Measurements from ENCODE around the gene GAGE12J. TPM values are rescaled to one million over a fixed set of nuclear protein-coding genes. Genes with fewer than 3 reads are reported as not detected.

Gene GAGE12J
- polyA plus RNA-seq, 1 donor (not counting 4 experiments of a cell fraction or from before 2014, with no cell fraction given) = not detected

- DNase-seq (ENCODE audit: low read depth, low spot score) (no peak), FAIRE-seq (no peak)
- no peak overlapping the region for H3K9ac ChIP-seq (ENCODE audit: control insufficient read depth, extremely low read depth, insufficient read depth, low read length)
- H3K9me1 ChIP-seq (ENCODE audit: control insufficient read depth, extremely low read depth, insufficient read depth, low read length) = no peaks in the 10 kb centered on the region
- H3K79me2 ChIP-seq (ENCODE audit: control insufficient read depth, insufficient read depth, low read length) = no peaks in the 10 kb centered on the region
- no peaks in the 10 kb centered on the region for H3K4me1 ChIP-seq (ENCODE audit: control insufficient read depth, extremely low read depth, insufficient read depth, low read length)
- H3K36me3 ChIP-seq (ENCODE audit: control insufficient read depth in 2 of 2, extremely low read depth in 1 of 2, insufficient read depth in 2 of 2, low read length in 2 of 2) = no peaks in the 10 kb centered on the region
- H3K4me3 ChIP-seq (ENCODE audit: control insufficient read depth in 2 of 3, extremely low read depth in 1 of 3, insufficient read depth in 2 of 3, low read depth in 1 of 3, low read length in 3 of 3) = no peak overlapping the region
- H3K9me3 ChIP-seq (ENCODE audit: control insufficient read depth, low read depth, low read length) = no peaks in the 10 kb centered on the region
- no peak overlapping the region for H2AFZ ChIP-seq (ENCODE audit: control insufficient read depth, low read length)
- H3K27me3 ChIP-seq (ENCODE audit: control insufficient read depth, extremely low read depth, insufficient read depth, low read length) = no peaks in the 10 kb centered on the region
- no peaks in the 10 kb centered on the region for H4K20me1 ChIP-seq (ENCODE audit: control insufficient read depth, extremely low read depth, insufficient read depth, low read length)
- no peak overlapping the region for H3K27ac ChIP-seq (ENCODE audit: control insufficient read depth, insufficient read depth, low read length)
- H3K4me2 ChIP-seq (ENCODE audit: control insufficient read depth, extremely low read depth, insufficient read depth, low read depth, low read length) = no peak overlapping the region
- dilution Hi-C loops (cut with MboI; ENCODE audit: extremely low pct_ligation_motif_present, low sequenced_read_pairs) = no loop called here
- no peak for TF ChIP-seq CTCF (optimal IDR thresholded peaks at IDR 0.05 in 1 of 3, IDR thresholded peaks at IDR 0.05 in 1 of 3, conservative IDR thresholded peaks at IDR 0.05 in 1 of 3; ENCODE audit: extremely low read depth in 1 of 3, insufficient read depth in 2 of 3, low read length in 3 of 3)
- no peak for TF ChIP-seq EZH2 (IDR thresholded peaks at IDR 0.05; ENCODE audit: low read length)
These were observed 35.3 kb upstream of the GAGE12J start for GRCh38 chrX:49286581-49286980.

- H3K36me3 ChIP-seq (ENCODE audit: control insufficient read depth in 2 of 2, extremely low read depth in 1 of 2, insufficient read depth in 2 of 2, low read length in 2 of 2) = no peaks in the 10 kb centered on the region
- no peaks in the 10 kb centered on the region for H3K4me1 ChIP-seq (ENCODE audit: control insufficient read depth, extremely low read depth, insufficient read depth, low read length)
- DNase-seq (ENCODE audit: low read depth, low spot score) (no peak), FAIRE-seq (no peak)
- no peak overlapping the region for H3K4me2 ChIP-seq (ENCODE audit: control insufficient read depth, extremely low read depth, insufficient read depth, low read depth, low read length)
- H3K79me2 ChIP-seq (ENCODE audit: control insufficient read depth, insufficient read depth, low read length) = no peaks in the 10 kb centered on the region
- TF ChIP-seq CTCF (optimal IDR thresholded peaks at IDR 0.05 in 1 of 3, IDR thresholded peaks at IDR 0.05 in 1 of 3, conservative IDR thresholded peaks at IDR 0.05 in 1 of 3; ENCODE audit: extremely low read depth in 1 of 3, insufficient read depth in 2 of 3, low read length in 3 of 3) (no peak), EZH2 (IDR thresholded peaks at IDR 0.05; ENCODE audit: low read length) (no peak)
- H3K27me3 ChIP-seq (ENCODE audit: control insufficient read depth, extremely low read depth, insufficient read depth, low read length) = no peaks in the 10 kb centered on the region
- H3K9me3 ChIP-seq (ENCODE audit: control insufficient read depth, low read depth, low read length) = no peaks in the 10 kb centered on the region
- no peak overlapping the region for H2AFZ ChIP-seq (ENCODE audit: control insufficient read depth, low read length)
- no peak overlapping the region for H3K27ac ChIP-seq (ENCODE audit: control insufficient read depth, insufficient read depth, low read length)
- H3K9me1 ChIP-seq (ENCODE audit: control insufficient read depth, extremely low read depth, insufficient read depth, low read length) = no peaks in the 10 kb centered on the region
- no peaks in the 10 kb centered on the region for H4K20me1 ChIP-seq (ENCODE audit: control insufficient read depth, extremely low read depth, insufficient read depth, low read length)
- H3K9ac ChIP-seq (ENCODE audit: control insufficient read depth, extremely low read depth, insufficient read depth, low read length) = no peak overlapping the region
- H3K4me3 ChIP-seq (ENCODE audit: control insufficient read depth in 2 of 3, extremely low read depth in 1 of 3, insufficient read depth in 2 of 3, low read depth in 1 of 3, low read length in 3 of 3) = no peak overlapping the region
- dilution Hi-C loops (cut with MboI; ENCODE audit: extremely low pct_ligation_motif_present, low sequenced_read_pairs) = no loop called here
These were observed 34.2 kb upstream of the GAGE12J start for GRCh38 chrX:49287665-49288064.

Data from keratinocyte (primary cell).